ENCODE data around the gene COA4. TPM values are rescaled to one million over a fixed set of nuclear protein-coding genes. Genes with fewer than 3 reads are reported as not detected.

The COA4 gene
- 40.3 and 54.9 TPM in 2 replicates for total RNA-seq

GRCh38 chr11:73876424-73877310, at the start of gene COA4, which contains the start of gene PAAF1:
Gene COA4, minus strand, starts transcription at chr11:73876846. Its CDS starts 3,468 bp downstream, at chr11:73873378.
Gene PAAF1, plus strand, starts transcription at chr11:73876999. Its CDS starts 23 bp downstream, at chr11:73877022.

Other genes starting within 250 kb of the COA4 start
- gene PLEKHB1, start 230.3 kb downstream of the COA4 start, total RNA-seq, result 1.2 and 1.4 TPM in 2 replicates
- gene RAB6A, start 115.8 kb downstream of the COA4 start, total RNA-seq, result 163 and 189 TPM in 2 replicates
- gene MRPL48, start 89.0 kb downstream of the COA4 start, total RNA-seq, result 17.5 and 18.1 TPM in 2 replicates
- gene PAAF1, start 153 bp upstream of the COA4 start, total RNA-seq, result 11.6 and 16.0 TPM in 2 replicates
- gene DNAJB13, start 74.2 kb upstream of the COA4 start, total RNA-seq, result not detected in 2 replicates
- gene UCP2, start 106.0 kb upstream of the COA4 start, total RNA-seq, result 0.30 and 2.7 TPM in 2 replicates
- 0.30 and 0.32 TPM in 2 replicates for gene UCP3, start 132.2 kb upstream of the COA4 start, total RNA-seq

Data from smooth muscle cell of the umbilical artery (primary cell).